ENCODE results near the gene BET1L.
"Not testable (repeated sequence)": the region's sequence is repeated elsewhere in the genome, so short reads cannot be mapped to it uniquely, and the experiment has no call there.

The BET1L gene, protein sequence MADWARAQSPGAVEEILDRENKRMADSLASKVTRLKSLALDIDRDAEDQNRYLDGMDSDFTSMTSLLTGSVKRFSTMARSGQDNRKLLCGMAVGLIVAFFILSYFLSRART

GRCh38 chr11:207208-207862 lies at the start of gene BET1L, which contains the start of gene RIC8A:
TSS of gene BET1L (minus strand) at chr11:207399. CDS start at chr11:207321, 78 bp downstream.
TSS of gene RIC8A (plus strand) at chr11:207708. CDS start at chr11:208855, 1,147 bp downstream.
- DNase-seq (ENCODE audit: low spot score): peak; percentile 97

GRCh38 chr11:255816-256215 lies 48.6 kb upstream of the BET1L start:
- no peak for DNase-seq (ENCODE audit: low spot score)

DNA sequence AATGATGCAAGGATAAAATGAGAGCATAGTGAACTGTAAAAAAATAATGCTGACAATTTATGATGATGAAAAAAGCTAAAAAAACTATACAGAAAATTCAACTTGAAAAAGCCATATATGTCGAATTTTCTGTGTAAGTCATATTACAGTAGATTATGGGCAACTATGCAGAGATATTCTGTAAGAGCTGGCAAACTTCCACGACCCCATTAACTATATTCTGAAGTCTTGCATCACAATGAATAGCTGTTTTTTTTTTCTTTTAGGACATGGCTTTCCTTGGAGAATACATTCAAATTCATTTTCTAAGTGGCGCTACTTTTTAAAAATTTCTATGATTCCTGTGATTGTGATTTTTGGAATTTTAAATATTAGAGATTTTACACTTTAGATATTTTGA lies 48.0 kb upstream of the BET1L start:
- DNase-seq (ENCODE audit: low spot score): no peak

DNA sequence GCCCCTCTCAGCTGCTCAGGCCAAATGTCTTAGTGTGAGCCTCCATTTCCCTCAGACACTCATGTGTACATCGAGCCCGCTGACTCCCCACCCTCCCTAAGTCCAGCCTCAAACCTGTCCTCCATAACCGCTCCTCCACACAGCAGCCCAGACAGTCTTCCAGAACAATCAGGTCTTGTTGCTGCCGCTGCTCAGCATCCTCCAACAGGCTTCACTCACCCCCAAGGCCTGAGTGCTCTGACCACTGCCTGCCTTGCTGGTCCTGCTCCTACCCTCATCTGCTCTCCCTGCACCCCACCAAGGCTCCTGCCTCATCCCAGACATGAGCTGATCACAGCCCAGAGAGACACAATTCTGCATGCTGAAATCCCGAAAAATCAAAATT lies 46.7 kb upstream of the BET1L start:
- DNase-seq (ENCODE audit: low spot score): no peak

DNA sequence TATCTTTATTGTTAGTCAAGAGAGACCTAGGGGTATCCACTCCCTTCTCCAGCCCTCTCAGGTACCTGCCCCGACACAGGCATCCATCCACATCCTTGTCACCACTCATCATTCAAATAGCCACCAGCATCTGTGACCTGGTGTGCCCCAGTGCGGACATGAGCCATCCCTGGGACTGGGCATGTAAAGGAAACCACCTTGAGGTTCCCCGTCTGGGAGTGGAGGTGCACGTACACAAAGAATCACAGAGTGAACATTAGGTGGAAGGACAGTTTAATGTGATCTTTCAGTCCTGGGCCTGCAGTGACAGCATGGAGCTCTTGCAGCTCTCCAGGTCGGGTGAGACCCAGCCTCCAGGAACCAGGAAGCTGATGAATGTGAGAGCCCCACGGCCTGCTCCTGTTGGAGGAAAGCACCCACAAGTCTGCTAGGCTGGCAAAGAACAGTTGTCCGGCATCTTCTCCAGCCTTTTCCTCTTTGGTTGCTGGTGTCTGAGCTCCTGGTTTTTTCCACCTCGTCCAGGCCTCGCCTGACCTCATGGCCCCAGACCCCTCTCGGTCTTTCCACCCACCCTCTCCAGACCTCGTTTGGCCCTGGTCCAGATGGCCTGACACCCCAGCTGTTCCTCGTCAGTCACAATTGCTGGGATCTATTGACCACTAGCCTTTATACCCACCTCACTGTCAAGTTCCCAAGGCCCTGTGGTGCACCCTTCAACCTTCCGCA lies 46.1 kb upstream of the BET1L start:
- no peak for DNase-seq (ENCODE audit: low spot score)

GRCh38 chr11:252666-253065 lies 45.5 kb upstream of the BET1L start:
- no peak for DNase-seq (ENCODE audit: low spot score)

- no peak for DNase-seq (ENCODE audit: low spot score)
These were observed 44.4 kb upstream of the BET1L start for GRCh38 chr11:251550-251949.

GRCh38 chr11:250740-251299 lies 43.6 kb upstream of the BET1L start:
- DNase-seq (ENCODE audit: low spot score): peak; percentile 31

DNA sequence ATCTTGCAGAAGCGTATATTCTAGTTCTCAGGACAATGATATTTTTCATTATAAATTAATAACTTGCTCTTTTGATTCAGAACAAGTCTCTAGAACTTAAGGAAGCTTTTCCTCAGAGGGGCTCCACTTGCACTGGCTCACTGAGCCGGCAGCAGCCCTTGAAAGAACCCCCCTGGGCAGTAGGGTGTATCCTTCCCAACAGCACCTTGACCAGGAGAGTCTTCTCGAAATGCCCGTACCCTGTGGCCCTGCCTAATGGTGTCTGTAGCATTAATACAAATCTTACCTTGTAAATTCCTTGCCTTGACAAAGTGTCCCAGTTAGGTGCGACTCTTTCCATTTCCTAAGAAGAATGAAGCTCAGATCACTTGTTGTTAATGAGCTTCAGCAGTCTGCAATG lies 43.1 kb upstream of the BET1L start:
- DNase-seq (ENCODE audit: low spot score): no peak

DNA sequence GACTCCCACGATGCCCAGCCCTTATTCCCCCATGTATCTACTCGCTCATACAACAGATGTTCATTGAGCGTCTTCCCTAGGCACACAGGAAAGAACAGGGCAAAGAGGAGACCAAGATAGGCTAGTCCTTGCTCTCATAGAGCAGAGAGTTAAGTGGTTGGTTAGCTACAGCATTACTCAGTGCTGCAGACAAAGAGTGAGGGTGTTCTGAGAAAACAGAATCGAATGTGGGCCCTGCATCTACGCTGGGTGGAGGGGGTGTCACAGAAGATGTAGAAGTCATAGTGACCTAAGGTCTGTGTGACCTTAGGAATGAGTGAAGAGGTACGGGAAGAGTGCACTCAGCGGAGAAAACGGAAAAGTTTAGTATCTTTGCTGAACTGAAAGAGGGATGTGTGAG lies 41.9 kb upstream of the BET1L start:
- no peak for DNase-seq (ENCODE audit: low spot score)

GRCh38 chr11:244376-244775 lies 37.2 kb upstream of the BET1L start:
- no peak for DNase-seq (ENCODE audit: low spot score)

DNA sequence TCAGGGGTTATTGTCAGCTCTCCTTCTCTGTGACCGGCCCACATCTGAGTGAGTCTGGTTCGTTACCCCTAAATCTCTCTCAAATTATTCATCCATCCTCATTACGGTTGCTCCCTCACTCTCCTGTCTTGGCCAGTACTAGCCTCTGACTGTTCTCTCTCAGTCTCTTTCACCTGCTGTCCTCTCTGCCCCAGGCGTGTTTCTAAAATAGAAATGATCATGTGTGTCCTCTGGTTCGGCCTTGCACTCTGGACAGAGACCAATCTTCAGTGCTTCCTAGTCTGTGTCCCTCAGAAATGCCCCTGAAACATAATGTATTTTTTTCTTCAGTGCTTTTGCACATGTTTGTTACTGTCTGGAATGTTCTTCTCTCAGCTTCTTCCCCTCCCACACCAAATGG lies 34.4 kb upstream of the BET1L start:
- DNase-seq (ENCODE audit: low spot score): no peak

DNA sequence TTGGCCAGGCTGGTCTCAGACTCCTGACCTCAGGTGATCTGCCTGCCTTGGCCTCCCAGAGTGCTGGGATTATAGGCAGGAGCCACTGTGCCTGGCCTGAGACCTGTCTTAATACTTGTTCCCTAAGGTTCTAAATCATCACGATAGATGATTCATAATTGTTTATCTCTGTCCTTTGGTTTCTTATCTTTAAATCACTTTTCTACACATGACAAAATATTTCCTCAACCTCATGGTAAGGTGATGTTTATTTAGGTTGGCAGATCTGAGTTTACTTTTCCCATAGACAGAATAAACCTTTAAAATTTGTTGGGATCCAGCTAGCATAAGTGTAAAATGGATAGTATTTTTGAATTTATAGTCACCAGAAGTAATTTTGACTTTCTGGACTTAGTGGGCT lies 33.1 kb upstream of the BET1L start:
- DNase-seq (ENCODE audit: low spot score): no peak

DNA sequence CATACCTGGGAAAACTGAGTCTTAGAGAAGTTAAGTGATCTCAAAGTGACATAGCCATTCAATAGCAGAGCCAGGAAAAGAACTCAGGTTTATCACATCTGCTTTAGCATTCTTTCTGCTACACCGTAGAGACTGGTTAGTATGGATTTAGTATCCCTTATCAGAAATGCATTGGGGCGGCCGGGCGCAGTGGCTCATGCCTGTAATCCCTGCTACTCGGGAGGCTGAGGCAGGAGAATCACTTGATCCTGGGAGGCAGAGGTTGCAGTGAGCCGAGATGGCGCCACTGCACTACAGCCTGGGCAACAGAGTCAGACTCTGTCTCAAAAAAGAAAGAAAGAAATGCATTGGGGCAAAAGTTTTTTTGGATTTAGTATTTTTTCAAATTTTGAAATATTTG lies 31.1 kb upstream of the BET1L start:
- DNase-seq (ENCODE audit: low spot score): not testable (repeated sequence)

DNA sequence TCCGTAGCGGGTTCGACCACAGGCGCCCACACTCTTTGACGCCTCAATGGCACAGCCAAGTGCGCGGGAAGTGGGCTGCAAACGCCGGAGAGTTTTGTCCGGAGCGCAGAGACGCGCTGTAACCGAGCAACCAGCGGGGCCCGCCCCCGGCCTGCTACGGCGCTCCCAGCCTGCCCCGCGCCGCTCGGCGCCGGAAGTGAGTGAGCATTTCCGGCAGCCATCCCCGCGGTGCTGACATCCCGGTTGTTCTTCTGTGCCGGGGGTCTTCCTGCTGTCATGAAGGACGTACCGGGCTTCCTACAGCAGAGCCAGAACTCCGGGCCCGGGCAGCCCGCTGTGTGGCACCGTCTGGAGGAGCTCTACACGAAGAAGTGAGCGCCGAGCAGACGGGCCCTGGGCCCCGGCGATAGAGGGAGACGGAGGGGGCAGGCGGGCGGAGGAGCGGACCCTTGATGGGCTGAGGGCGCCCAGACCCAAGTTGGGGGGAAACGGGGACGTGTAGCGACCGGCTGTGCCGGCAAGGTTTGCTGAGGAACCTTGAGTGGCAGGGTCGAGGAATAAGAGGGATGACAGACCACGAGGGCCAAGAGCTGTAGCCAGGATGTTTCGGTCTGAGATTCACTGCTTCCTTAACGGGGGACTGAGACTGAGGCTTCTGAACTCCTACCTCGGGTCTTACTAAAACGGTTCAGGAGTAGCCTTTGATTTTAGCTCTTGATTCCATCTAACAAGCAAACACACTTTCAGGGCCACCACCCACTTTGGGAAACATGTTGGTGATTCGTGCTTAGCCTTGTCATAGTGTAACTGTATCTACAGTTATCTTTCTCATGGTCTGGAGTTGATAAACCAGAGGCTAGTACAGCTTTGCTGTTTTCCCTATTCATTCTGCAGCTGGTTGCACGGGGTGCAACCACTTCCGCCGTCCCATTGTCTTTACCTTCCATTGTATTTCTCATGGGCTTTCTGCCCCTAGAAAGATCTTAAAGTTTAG lies 29.9 kb upstream of the BET1L start, which contains the start of gene PSMD13:
Gene PSMD13 (plus strand): TSS at position 203 of the 994 bp plus-strand sequence. CDS start 74 bp downstream, at position 277.
- peak; percentile 92 for DNase-seq (ENCODE audit: low spot score)

GRCh38 chr11:235997-236773 lies 29.0 kb upstream of the BET1L start, which contains the start of gene SIRT3:
TSS of gene SIRT3 (minus strand) at chr11:236342. CDS start at chr11:236328, 14 bp downstream.
- DNase-seq (ENCODE audit: low spot score): peak; percentile 96

- no peak for DNase-seq (ENCODE audit: low spot score)
These were observed 28.4 kb upstream of the BET1L start for GRCh38 chr11:235609-235996.

DNA sequence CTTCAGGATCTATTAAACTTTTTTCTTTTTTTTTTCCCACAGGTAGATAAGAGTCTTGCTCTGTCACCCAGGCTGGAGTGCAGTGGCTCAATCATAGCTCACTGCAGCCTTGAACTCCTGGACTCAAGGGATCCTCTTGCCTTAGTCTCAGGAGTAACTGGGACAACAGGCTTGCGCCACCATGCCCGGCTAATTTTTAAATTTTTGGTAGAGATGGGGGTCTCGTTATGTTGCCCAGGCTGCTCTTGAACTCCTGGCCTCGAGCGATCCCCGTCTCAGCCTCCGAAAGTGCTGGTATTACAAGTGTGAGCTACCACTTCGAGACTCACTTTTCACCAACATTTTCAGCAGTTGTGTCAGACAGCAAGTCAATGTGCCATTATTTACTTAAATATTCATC lies 28.0 kb upstream of the BET1L start:
- no peak for DNase-seq (ENCODE audit: low spot score)

DNA sequence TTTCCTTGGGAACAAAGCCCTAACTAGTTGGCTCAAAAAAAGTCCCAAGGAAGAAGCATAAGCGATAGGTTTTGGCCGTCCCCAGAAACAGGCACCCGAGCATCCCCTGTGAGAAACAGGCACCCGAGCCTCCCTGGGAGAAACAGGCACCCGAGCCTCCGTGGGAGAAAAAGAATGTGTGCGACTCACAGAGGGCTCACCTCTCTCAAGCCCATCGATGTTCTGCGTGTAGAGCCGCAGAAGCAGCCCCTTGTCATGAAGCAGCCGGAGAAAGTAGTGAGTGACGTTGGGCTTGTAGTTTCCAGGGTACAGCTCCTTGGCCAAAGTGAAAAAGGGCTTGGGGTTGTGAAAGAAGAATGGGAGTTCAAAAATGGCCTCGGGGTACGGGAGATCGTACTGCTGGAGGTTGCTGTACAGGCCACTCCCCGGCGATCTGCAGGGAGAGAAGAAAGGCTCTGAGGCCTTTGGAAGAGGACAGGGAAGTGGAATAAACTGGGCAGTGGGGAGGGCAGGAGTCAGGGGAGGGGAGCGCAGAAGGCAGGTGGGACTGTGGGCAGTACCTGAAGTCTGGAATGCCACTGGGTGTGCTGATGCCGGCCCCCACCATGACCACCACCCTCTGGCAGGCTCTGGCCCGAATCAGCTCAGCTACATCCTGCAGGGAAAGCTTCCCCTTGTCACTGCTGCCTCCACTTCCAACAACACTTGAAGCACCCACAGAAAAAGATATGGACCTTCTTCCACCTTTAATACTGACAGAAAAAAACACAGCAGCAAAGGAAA lies 25.8 kb upstream of the BET1L start:
- DNase-seq (ENCODE audit: low spot score): no peak

- DNase-seq (ENCODE audit: low spot score): no peak
These were observed 23.2 kb upstream of the BET1L start for GRCh38 chr11:230431-230830.
